Spleen (tissue), 13 donors: ENCODE data around the gene NOL11. TPM values are rescaled to one million over a fixed set of nuclear protein-coding genes. Genes with fewer than 3 reads are reported as not detected.
A peak's percentile ranks its signal among the peaks of the same experiment; 100 is the strongest.

Experiments used
- DNase-seq: peaks from one replicate; pipeline ENCODE4 v3.0.0-alpha.2; 2020
- H3K27ac ChIP-seq, 8 donors: fragments of 200-600 bp; sonication (generic) in 7 of 8; 1 replicate in 4 of 8; 2 replicates in 4 of 8; pipeline versions ENCODE4 v1.5.0 to v1.8.0; 2016 to 2021; ENCODE audit warnings: inconsistent platforms in 4 of 8, mild to moderate bottlenecking in 4 of 8, moderate library complexity in 1 of 8
- H3K27me3 ChIP-seq, 7 donors: fragments of 200-600 bp; sonication (generic) in 6 of 7; replicated peaks in 1 of 7; 1 replicate in 4 of 7; 2 replicates in 3 of 7; pipeline versions ENCODE4 v1.5.0 to v1.8.0; 2016 to 2021; ENCODE audit warnings: inconsistent platforms in 3 of 7, mild to moderate bottlenecking in 1 of 7
- H3K36me3 ChIP-seq, 6 donors: fragments of 200-600 bp; sonication (generic) in 5 of 6; 1 replicate in 4 of 6; 2 replicates in 2 of 6; pipeline versions ENCODE4 v1.5.0 to v1.8.0; 2016 to 2021; ENCODE audit warnings: inconsistent platforms in 2 of 6
- H3K4me1 ChIP-seq, 6 donors: fragments of 200-600 bp; sonication (generic) in 5 of 6; 1 replicate in 3 of 6; 2 replicates in 3 of 6; pipeline versions ENCODE4 v1.5.0 to v1.8.0; 2016 to 2021; ENCODE audit warnings: inconsistent platforms in 3 of 6
- H3K4me3 ChIP-seq, 8 donors: fragments of 200-600 bp; sonication (generic) in 7 of 8; 1 replicate in 4 of 8; 2 replicates in 4 of 8; pipeline versions ENCODE4 v1.5.0 to v1.8.0; 2016 to 2021; ENCODE audit warnings: inconsistent platforms in 4 of 8, mild to moderate bottlenecking in 4 of 8, moderate library complexity in 2 of 8
- H3K9me3 ChIP-seq, 8 donors: fragments of 200-600 bp; sonication (generic) in 7 of 8; 1 replicate in 4 of 8; 2 replicates in 4 of 8; pipeline versions ENCODE4 v1.5.0 to v1.8.0; 2016 to 2021; ENCODE audit warnings: inconsistent platforms in 4 of 8
- POLR2A ChIP-seq, 3 donors: fragments of 450-650 bp; IDR thresholded peaks; one replicate each; pipeline ENCODE4 v1.5.1; 2017; ENCODE audit warnings: antibody characterized with exemption in 3 of 3, mild to moderate bottlenecking in 1 of 3
- POLR2AphosphoS5 ChIP-seq, 3 donors: sonication (generic); formaldehyde crosslinking; IDR thresholded peaks; one replicate each; pipeline ENCODE4 v1.5.1; 2017; ENCODE audit warnings: antibody characterized with exemption in 3 of 3
- WGBS, 5 donors: extraction: QIAGEN DNeasy Blood & Tissue Kit in 3 of 5; methylation state at CpG; one replicate each; pipeline versions ENCODE4 v1.1.5 to v1.1.7; 2013 to 2018; 5-methylcytosine and 5-hydroxymethylcytosine counted together
- intact Hi-C: fragments of 100-400 bp; cut with DNase I; formaldehyde crosslinking; loops from one replicate; pipeline ENCODE4 v1.15.0; 2023; ENCODE audit warnings: low total_unique reads
- long read RNA-seq, 2 donors: transcript quantifications; one replicate each; lab custom pipeline, GENCODE V29; 2026
- polyA plus RNA-seq, 3 donors: library from polyadenylated mRNA; stranded (reverse); fragments of 200-250 nt; gene quantifications; one replicate each; pipeline ENCODE4 v1.2.1, GENCODE V29; 2013
- total RNA-seq, 7 donors: library from RNA; depleted of rRNA in 3 of 7; stranded (reverse); fragments of >200 nt in 3 of 7; fragmentation: NEBNext Ultra II Directional in 4 of 7; extraction: Animal tissue kit (Norgen Biotek cat#: 25700) in 4 of 7; gene quantifications; one replicate each; pipeline versions ENCODE4 v1.1.0 to v1.2.1, GENCODE V29; 2016 to 2021
- TF ChIP-seq, protein P1 (sequence below), 11 experiments: fragments of 200-600 bp in 7 of 11; fragments of 450-650 bp in 4 of 11; sonication (generic) in 4 of 11; IDR thresholded peaks in 8 of 11; conservative IDR thresholded peaks in 3 of 11; 1 replicate in 7 of 11; 2 replicates in 4 of 11; pipeline versions ENCODE4 v1.4.0 to v1.8.0; 2016 to 2021; ENCODE audit warnings: antibody characterized with exemption in 11 of 11, inconsistent platforms in 4 of 11, mild to moderate bottlenecking in 1 of 11
- donor health status: healthy with polysubstance abuse.
- donor health status: DM: no; HTN: no; CAD: no; lungs with moderate emphysema.
- donor health status: DM: no; HTN: no; CAD: no.
- donor health status: Bipolar disorder and iron deficiency.
- donor health status: healthy.
- donor health status: DM: no; HTN: no; CAD: no.
- donor health status: DM: yes; HTN: yes; CAD: no.

NOL11 gene
- total RNA-seq, result 10 to 100 TPM; 30.7 to 49.7 (median 40.8) TPM
- polyA plus RNA-seq, result 10 to 100 TPM; 41.6 to 46.6 (median 42.5) TPM
- long read RNA-seq, donor 1, transcript NOL11-201 (18 exons, 2,947 nt), result major isoform, 7 of 12 reads
- long read RNA-seq, donor 1, partial matches to known transcripts, result 5 of 12 reads
- long read RNA-seq, donor 1, other reads (novel, unspliced or antisense), result 0 of 12 reads
- long read RNA-seq, donor 2, transcript NOL11-201 (18 exons, 2,947 nt), result major isoform, 10 of 11 reads
- long read RNA-seq, donor 2, partial matches to known transcripts, result 0 of 11 reads
- long read RNA-seq, donor 2, other reads (novel, unspliced or antisense), result 0 of 11 reads

DNA sequence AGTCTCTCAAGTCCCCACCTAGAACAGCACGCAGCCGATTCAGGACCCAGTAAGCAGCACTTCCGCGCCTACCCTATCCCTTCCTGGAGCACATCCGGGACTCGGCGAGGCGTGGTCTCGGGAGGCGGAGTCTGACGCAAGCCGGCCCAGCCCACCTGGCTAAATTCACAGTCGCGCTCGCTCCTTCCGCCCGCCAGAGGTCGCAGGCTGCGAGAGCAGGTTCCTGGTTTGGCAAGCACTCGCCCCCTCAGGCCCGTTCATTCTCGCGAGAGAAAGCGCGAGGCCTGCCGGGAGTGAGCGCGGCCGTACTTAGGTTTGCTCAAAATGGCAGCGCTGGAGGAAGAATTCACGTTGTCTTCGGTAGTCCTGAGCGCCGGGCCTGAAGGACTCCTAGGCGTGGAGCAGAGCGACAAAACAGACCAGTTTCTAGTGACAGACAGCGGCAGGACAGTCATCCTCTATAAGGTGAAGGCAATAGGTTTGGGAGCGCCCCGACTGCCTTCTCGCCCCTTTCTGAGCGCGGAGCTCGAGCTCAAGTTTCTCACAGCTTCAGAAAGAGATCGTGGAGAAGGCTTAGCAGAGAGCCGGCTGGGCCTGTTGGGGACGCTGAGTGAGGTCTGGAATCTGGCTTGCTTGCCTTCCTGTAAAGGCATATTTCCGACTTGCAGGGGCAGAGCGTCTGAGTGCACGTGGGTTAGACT is at the start of gene NOL11:
TSS of gene NOL11 (plus strand) at position 313 of the 701 bp plus-strand sequence. CDS start at position 325, 12 bp downstream.
- 0 to 1% (median 0%) methylated on average over 23 to 49 of the region's 49 CpGs for WGBS, 5 donors
- peak within 1 kb of the TSS; percentile 87 to 94 (median 92) for H3K27ac ChIP-seq
- DNase-seq, result peak; percentile 100
- TF ChIP-seq POLR2AphosphoS5 (IDR thresholded peaks at IDR 0.05) (peak; percentile 98 to 99 (median 99)), POLR2A (IDR thresholded peaks at IDR 0.05) (peak in 2 of 3 donors; percentile 17 to 75)
- TF ChIP-seq, protein P1, sequence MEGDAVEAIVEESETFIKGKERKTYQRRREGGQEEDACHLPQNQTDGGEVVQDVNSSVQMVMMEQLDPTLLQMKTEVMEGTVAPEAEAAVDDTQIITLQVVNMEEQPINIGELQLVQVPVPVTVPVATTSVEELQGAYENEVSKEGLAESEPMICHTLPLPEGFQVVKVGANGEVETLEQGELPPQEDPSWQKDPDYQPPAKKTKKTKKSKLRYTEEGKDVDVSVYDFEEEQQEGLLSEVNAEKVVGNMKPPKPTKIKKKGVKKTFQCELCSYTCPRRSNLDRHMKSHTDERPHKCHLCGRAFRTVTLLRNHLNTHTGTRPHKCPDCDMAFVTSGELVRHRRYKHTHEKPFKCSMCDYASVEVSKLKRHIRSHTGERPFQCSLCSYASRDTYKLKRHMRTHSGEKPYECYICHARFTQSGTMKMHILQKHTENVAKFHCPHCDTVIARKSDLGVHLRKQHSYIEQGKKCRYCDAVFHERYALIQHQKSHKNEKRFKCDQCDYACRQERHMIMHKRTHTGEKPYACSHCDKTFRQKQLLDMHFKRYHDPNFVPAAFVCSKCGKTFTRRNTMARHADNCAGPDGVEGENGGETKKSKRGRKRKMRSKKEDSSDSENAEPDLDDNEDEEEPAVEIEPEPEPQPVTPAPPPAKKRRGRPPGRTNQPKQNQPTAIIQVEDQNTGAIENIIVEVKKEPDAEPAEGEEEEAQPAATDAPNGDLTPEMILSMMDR (IDR thresholded peaks at IDR 0.05 in 8 of 11, conservative IDR thresholded peaks at IDR 0.05 in 3 of 11), result peak; percentile 94 to 100 (median 98)
- H3K9me3 ChIP-seq, result no peaks in the 10 kb centered on the region
- intact Hi-C loops, result no loop called here
- peak within 1 kb of the TSS; percentile 65 to 99 (median 88) for H3K4me3 ChIP-seq
- peaks cover 16 to 45% (median 29%) of the 10 kb centered on the region in 6 donors for H3K4me1 ChIP-seq
- no peaks in the 10 kb centered on the region for H3K27me3 ChIP-seq
- H3K36me3 ChIP-seq, result peaks cover 0 to 34% (median 25%) of the 10 kb centered on the region in 6 donors

DNA sequence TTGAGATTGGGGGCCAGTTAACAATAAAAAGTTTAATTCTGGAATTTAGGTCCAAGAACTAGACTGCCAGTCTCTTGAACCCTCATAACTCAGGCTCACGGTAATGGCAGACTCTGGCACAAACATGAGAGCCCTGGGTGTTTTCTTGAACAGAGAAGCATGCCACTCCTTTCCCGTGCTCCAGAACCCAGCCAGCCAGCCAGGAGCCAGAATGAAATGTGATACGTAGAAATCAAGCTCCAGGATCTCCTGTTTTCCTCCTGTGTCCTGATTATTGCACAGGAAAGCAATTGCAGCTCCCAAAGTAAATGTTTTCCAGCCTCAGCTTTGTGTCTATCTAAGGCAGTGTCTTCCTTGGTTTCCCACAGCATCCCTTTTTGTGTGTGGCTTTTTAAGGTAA is 46.2 kb upstream of the NOL11 start:
- Histone ChIP-seq H3K27ac (no peak overlapping the region), H3K4me1 (peaks cover 0 to 2% (median 0%) of the 10 kb centered on the region in 6 donors), H3K9me3 (peaks cover 0 to 5% (median 0%) of the 10 kb centered on the region in 8 donors), H3K4me3 (no peak overlapping the region), H3K36me3 (peaks cover 0 to 55% (median 11%) of the 10 kb centered on the region in 6 donors), H3K27me3 (no peaks in the 10 kb centered on the region)
- TF ChIP-seq, protein P1 (IDR thresholded peaks at IDR 0.05 in 8 of 11, conservative IDR thresholded peaks at IDR 0.05 in 3 of 11), result no peak
- no peak for TF ChIP-seq POLR2AphosphoS5 (IDR thresholded peaks at IDR 0.05)
- no peak for TF ChIP-seq POLR2A (IDR thresholded peaks at IDR 0.05)
- WGBS, 5 donors, result 81 to 90% (median 89%) methylated on average over 3 of the region's 3 CpGs
- intact Hi-C loops, result no loop called here
- no peak for DNase-seq

DNA sequence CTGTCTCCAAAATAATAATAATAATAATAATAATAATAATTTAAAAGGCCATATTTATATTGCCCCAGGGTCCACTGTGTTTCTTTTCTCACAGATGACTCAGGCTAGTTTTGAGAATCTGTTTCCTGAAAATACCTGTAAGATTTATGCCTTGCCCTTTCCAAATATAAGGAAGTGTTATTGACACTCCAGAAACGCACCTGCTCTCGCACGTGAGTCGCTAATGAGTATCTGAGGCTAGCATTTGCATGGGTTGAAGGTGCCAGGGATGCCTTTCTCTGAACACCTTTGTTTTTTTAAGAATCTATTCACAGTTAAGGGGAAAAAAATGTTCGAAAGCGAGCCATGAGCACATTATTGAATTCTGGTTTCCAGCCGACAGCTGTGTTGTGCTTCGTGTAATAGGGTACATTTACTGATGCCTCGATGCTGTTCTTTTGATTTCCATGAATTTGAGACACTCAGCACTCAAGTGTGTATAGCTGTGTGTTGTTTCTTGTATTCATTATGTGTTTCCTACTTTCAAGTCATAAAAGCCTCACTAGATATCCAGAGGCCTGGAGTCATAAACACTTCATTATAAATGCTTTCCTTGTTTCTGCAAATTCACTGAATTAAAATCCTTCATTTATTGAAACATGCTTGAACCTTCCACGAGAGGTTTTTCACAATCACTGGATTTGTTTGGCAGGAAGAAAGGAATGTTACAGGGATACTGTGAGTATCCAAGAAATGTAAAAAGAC is 45.0 kb upstream of the NOL11 start:
- Histone ChIP-seq H3K4me3 (no peak overlapping the region), H3K27ac (no peak overlapping the region), H3K36me3 (peaks cover 0 to 68% (median 11%) of the 10 kb centered on the region in 6 donors), H3K4me1 (no peaks in the 10 kb centered on the region), H3K27me3 (no peaks in the 10 kb centered on the region), H3K9me3 (peaks cover 0 to 5% (median 0%) of the 10 kb centered on the region in 8 donors)
- DNase-seq, result no peak
- intact Hi-C loops, result no loop called here
- 90 to 95% (median 93%) methylated on average over 10 of the region's 10 CpGs for WGBS, 5 donors
- TF ChIP-seq POLR2AphosphoS5 (IDR thresholded peaks at IDR 0.05) (no peak), POLR2A (IDR thresholded peaks at IDR 0.05) (no peak)
- TF ChIP-seq, protein P1 (IDR thresholded peaks at IDR 0.05 in 8 of 11, conservative IDR thresholded peaks at IDR 0.05 in 3 of 11), result no peak
